Measurements from ENCODE around the gene HOXC10.

- TF ChIP-seq CTCF (IDR thresholded peaks at IDR 0.05; ENCODE audit: poor library complexity) (no peak), EZH2phosphoT487 (IDR thresholded peaks at IDR 0.05; ENCODE audit: low read depth, severe bottlenecking, unreplicated experiment) (no peak), EZH2 (IDR thresholded peaks at IDR 0.05; ENCODE audit: borderline replicate concordance) (no peak)
These were observed 40.7 kb upstream of the HOXC10 start for GRCh38 chr12:53944209-53944608.

Data from hepatocyte (in vitro differentiated cells).